ENCODE measurements around the gene RPL26.

Gene RPL26

DNA sequence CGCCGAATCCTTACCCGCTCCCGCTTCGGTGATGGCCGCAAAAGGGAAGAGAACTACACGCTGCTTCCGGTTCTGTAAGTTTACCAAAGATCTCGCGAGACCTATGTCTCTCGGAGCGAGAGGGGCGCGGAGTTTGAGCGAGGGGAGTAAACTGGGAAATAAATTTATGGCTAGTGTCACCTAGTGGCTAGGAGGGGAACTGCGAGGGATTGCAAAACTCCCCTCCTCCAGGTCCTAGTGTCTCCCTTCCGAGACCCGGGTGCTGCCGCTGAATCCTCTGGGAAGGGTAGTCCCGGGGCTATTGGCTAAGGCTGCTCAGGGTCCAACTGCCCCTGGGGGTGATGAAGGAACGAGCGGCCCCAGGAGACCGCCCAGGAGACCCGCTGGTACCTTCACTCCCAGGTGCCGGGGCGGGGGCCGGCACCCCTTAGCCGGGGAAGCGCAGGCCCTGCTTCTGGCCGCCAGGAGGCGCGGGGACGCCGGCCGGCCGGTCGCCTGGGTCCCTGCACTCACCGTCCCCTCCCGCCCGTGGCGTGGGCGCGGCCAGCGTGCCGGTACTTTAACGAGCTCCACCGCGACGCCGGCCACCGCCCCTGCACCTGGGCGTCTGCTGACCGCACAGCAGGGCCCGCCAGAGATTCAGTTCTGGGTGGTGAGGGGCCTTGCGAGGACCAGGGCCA is at the start of gene RPL26:
Gene RPL26 (minus strand): TSS at position 51 of the 680 bp plus-strand sequence. CDS start 883 bp downstream, outside the sequence.
- DNase-seq (ENCODE audit: low read depth in 2 of 2), result peak; percentile 87 to 91

DNA sequence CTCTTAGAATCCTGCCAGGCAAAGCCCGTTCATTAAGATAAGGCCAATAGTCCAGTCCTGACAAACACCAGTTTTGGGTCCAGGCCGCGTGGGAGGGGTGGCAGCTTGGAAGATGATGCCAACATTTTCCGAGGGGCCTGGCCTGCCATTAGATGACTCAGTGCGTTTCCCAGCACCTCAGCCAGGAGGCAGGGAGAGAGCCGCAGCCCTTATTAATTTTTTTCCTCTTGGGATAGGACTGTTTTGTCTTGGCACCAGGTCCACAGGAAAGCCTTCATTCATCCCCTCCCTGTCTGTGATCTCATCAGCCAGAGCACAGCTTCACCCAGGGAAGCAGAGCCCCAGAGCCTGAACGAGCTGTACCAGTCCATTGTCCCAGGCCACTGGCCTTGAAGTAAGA is 48.0 kb upstream of the RPL26 start:
- DNase-seq (ENCODE audit: low read depth in 2 of 2), result no peak

GRCh38 chr17:8426802-8427201 is 43.8 kb upstream of the RPL26 start:
- no peak for DNase-seq (ENCODE audit: low read depth in 2 of 2)

- no peak for DNase-seq (ENCODE audit: low read depth in 2 of 2)
Measured at GRCh38 chr17:8426094-8426720, 43.2 kb upstream of the RPL26 start.

GRCh38 chr17:8421571-8421970 is 38.6 kb upstream of the RPL26 start:
- no peak for DNase-seq (ENCODE audit: low read depth in 2 of 2)

DNA sequence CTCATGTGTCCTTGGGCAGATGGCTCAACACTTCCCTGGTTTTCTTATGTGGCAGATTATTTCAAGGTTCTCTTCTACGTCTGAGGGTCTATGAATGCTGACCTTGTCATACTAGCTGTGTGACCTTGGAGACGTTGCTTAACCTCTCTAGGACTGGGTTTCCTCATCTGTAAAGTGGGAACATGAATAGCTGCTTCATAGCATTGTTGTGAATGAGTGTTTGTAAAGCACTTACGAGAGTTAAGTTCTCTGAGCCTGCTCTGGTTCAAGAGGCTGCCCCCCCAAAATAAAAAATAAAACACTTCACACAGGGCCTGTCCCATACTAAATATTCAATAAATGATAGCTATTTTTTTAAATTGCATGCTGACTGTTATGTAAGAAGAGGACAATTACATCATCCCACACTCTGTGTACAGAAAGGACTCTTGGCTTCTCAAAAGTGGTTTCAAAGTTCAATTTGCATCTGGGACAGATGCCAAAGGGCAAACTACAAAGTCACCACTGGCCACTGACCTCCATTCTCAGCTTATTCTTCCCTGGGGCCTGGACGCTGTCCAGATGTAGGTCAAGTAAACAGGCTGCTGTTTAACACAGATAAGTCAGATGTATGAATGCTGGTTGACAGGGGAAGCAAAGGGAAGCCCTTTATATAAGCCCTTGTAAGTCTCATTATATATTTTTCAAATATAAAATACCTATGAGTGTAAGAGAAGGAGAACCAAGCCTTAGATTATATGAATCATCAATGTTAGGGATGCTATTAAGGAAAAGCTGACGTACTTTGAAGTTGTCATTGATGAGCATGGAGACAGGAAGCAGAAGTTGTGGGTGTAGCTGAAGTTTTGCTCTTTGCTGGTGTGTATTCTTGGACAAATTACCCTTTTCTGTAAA is 37.3 kb upstream of the RPL26 start:
- DNase-seq (ENCODE audit: low read depth in 2 of 2), result no peak

DNA sequence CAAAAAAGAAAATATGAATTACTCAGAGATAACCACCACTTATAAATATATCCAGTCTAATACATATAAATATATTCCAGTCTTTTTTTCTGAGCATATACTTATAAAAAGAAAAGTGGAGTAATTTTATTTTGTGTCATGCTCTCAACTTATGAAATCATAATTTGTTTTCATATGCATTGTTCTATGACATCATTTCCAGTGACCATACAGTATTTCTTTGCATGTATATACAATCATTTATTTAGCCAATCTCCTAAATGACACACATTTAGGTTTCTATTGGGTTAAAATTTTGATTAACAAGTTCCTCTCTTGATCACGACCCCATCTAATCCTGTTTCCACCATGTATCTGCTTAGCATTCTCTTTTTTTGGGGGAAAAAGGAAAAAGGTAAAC is 36.3 kb upstream of the RPL26 start:
- no peak for DNase-seq (ENCODE audit: low read depth in 2 of 2)

- no peak for DNase-seq (ENCODE audit: low read depth in 2 of 2)
Measured at GRCh38 chr17:8418471-8418870, 35.5 kb upstream of the RPL26 start.

DNA sequence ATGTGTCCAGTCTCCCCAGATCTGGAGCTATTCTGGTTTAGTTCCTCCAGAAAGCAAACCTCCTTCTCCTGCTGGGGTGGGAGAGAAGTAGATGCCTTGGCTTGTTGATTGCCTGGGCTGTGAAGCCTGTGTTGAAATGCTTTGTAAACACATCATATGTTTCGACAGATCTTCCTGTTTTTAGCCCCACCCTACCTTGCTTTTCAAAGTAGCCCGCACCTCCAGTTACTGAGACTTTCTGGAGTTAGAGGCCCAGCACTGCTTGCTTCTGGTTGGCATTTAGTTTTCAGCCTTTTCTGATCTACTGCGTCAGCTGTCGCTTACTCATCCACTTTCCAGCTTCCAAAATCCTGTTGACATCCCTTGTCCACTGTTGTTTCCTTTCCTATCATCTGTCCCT is 34.8 kb upstream of the RPL26 start:
- DNase-seq (ENCODE audit: low read depth in 2 of 2), result no peak

GRCh38 chr17:8413938-8414337 is 30.9 kb upstream of the RPL26 start:
- DNase-seq (ENCODE audit: low read depth in 2 of 2), result no peak

- no peak for DNase-seq (ENCODE audit: low read depth in 2 of 2)
Measured at GRCh38 chr17:8413328-8413727, 30.3 kb upstream of the RPL26 start.

DNA sequence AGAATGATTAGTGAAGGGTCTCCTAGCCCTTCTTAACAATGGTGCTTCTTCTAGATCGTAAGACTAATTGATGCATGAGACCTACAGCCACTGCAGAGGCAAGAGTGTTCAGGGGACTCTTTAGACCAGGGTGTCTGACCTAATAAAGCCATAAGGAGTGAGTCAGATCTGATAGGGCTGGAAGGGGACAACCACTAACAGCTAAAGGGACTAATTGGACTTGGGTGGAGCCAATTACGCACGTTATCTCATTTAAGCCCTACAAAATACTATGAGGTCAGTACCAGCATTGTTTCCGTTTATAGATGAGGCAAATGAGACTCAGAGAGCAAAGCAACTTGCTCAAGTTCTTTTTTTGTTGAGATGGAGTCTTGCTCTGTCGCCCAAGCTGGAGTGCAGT is 29.1 kb upstream of the RPL26 start:
- DNase-seq (ENCODE audit: low read depth in 2 of 2), result no peak

GRCh38 chr17:8410883-8411238 is 27.9 kb upstream of the RPL26 start:
- DNase-seq (ENCODE audit: low read depth in 2 of 2), result no peak

GRCh38 chr17:8409966-8410882 is 27.2 kb upstream of the RPL26 start:
- DNase-seq (ENCODE audit: low read depth in 2 of 2), result peak; percentile 57 to 81

- DNase-seq (ENCODE audit: low read depth in 2 of 2), result no peak
Measured at GRCh38 chr17:8408371-8408770, 25.4 kb upstream of the RPL26 start.

DNA sequence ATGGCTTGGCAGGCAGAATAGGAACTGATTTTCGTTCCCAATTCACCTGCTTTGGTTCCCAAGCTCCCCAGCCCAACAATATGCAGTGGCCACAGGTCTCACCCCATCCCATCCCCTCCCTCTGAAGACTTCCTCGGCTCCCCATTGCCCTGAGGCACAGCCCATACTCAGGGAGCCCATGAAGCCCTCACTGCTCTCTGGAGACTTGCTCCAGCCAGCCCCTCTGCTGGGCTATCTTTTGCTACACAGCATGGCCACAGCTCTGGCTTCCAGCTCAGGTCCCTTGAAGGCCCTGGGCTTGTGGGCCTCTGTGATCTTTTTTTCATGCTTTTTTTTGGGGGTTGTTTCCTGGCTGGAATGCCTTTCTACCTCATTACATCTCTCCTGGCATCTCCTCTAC is 23.2 kb upstream of the RPL26 start:
- no peak for DNase-seq (ENCODE audit: low read depth in 2 of 2)

DNA sequence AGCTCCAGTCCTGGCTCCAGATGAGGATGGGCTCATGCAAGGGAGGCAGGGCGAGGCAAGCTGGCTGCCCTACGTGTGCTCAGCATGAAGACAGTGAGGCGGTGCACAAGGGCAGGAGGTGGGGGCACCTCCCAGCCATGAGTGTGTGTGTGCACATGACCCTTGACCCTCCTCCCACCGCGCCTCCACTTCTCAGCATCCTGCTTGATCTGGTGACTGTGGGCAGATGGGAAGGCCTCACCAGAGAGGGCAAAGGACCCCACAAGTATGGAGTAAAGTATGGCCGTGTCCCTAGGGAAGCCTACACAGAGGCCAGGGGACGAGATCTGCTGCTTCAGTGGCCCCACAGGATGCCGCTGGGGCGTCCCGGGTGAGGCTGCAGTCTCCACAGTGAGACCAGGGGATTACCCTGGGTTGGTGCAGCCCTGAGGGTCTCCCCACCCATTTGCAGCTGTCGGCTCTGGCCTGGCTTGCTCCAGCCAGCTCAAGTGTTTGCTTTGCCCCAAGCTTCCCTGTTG is 22.6 kb upstream of the RPL26 start:
- DNase-seq (ENCODE audit: low read depth in 2 of 2), result no peak

DNA sequence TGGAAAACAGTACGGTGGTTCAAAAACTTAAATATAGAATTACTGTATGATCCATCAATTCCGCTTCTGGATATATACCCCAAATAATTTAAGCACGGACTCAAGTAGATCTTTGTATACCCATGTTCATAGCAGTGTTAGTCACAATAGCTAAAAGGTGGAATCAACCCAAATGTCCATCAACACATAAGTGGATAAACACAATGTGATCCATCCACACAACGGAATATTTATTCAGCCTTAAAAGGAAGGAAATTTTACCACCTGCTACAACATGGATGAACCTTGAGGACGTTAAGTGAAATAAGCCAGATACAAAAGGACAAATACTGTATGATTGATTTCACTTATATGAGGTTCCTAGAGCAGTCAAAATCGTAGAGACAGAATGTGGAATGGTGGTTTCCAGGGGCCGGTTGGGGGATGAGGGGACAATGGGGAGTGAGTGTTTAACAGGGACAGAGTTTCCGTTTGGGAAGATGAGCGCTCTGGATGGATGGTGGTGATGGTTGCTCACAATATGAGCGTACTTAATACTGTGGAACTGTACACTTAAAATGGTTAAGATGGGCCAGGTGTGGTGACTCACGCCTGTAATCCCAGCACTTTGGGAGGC is 20.0 kb upstream of the RPL26 start:
- no peak for DNase-seq (ENCODE audit: low read depth in 2 of 2)

GRCh38 chr17:8401107-8401506 is 18.1 kb upstream of the RPL26 start:
- DNase-seq (ENCODE audit: low read depth in 2 of 2), result no peak

GRCh38 chr17:8398980-8399379 is 16.0 kb upstream of the RPL26 start:
- no peak for DNase-seq (ENCODE audit: low read depth in 2 of 2)

GRCh38 chr17:8397636-8398035 is 14.6 kb upstream of the RPL26 start, which contains the start of gene RNF222:
Gene RNF222 (minus strand): TSS chr17:8397827. CDS start chr17:8393461, 4,366 bp downstream.
- no peak for DNase-seq (ENCODE audit: low read depth in 2 of 2)

Measured in stimulated activated CD4-positive, alpha-beta T cell treated with anti-CD3 and anti-CD28 coated beads, Interleukin-12 subunit alpha, Interleukin-12 subunit beta, amount 100 ng/mL, for 24 hours (primary cell).